Measurements from ENCODE around the gene SSUH2. TPM values are rescaled to one million over a fixed set of nuclear protein-coding genes. Genes with fewer than 3 reads are reported as not detected.
"Not testable (repeated sequence)": the region's sequence is repeated elsewhere in the genome, so short reads cannot be mapped to it uniquely, and the experiment has no call there.

Gene SSUH2
- total and polyA plus RNA-seq, 9 of the 15 experiments (the other 6 are each of a cell fraction or from before 2014, with no cell fraction given) = 0.04 to 0.17 (median 0.04) TPM; not detected in 6

- H3K9me1 ChIP-seq (ENCODE audit: control insufficient read depth, insufficient read depth, low read length); H3K4me3 ChIP-seq; in situ Hi-C loops (cut with MboI); ATAC-seq; intact Hi-C loops (cut with micrococcal nuclease); H3K27ac ChIP-seq (ENCODE audit: extremely low read depth, low read depth, low read length); H4K20me1 ChIP-seq (replicated peaks; ENCODE audit: control insufficient read depth, insufficient read depth, low read length); H3K4me1 ChIP-seq (replicated peaks in 1 of 2; ENCODE audit: control insufficient read depth in 2 of 2, insufficient read depth in 2 of 2, low read length in 2 of 2); BruUV-seq (replicated peaks); H3K79me2 ChIP-seq (ENCODE audit: control insufficient read depth, insufficient read depth, low read length); FAIRE-seq; CTCF ChIA-PET (ENCODE audit: low intra/inter-chr PET ratio); H2AFZ ChIP-seq (ENCODE audit: low read depth, low read length); H3K9ac ChIP-seq (ENCODE audit: insufficient read depth in 1 of 2, low read depth in 2 of 2, low read length in 2 of 2); H3K9me3 ChIP-seq (replicated peaks; ENCODE audit: control insufficient read depth, insufficient read depth, low read depth, low read length); DNase-seq (ENCODE audit: extremely low read depth in 1 of 4, low spot score in 3 of 4); H3K27me3 ChIP-seq (ENCODE audit: control insufficient read depth in 2 of 2, insufficient read depth in 2 of 2, low read length in 2 of 2); H3K36me3 ChIP-seq (ENCODE audit: control insufficient read depth, insufficient read depth, low read length); H3K4me2 ChIP-seq (ENCODE audit: insufficient read depth, low read length); TF ChIP-seq ATF3 (CRISPR knock-in tag; conservative IDR thresholded peaks at IDR 0.05); CEBPG (CRISPR knock-in tag; IDR thresholded peaks at IDR 0.05): not testable (repeated sequence)
- 2% methylated on average over 5 of the region's 5 CpGs for WGBS (ENCODE audit: insufficient coverage, low coverage, missing lambda C conversion rate)
- POLR2A ChIA-PET = interaction anchor here (1.6 kb wide), 1 partner anchor 12 kb away, joined by 3 read pairs; no protein-coding TSS in a partner anchor
- TF ChIP-seq ATF3 (IDR thresholded peaks at IDR 0.05) (peak; percentile 23; the same call in 1 of the 2 replicates), CEBPG (tag; conservative IDR thresholded peaks at IDR 0.05 in 1 of 2, IDR thresholded peaks at IDR 0.05 in 1 of 2) (peak; percentile 20 to 41; a peak in 2 of 4 replicates), CEBPB (tag; IDR thresholded peaks at IDR 0.05) (peak; percentile 22; the same call in 1 of the 2 replicates)
Measured at GRCh38 chr3:8580434-8580833, 64.2 kb downstream of the SSUH2 start.

Data from K562 (cell line).